IMR-90 (cell line): ENCODE measurements around the gene CUL4A. TPM values are rescaled to one million over a fixed set of nuclear protein-coding genes. Genes with fewer than 3 reads are reported as not detected.

Source experiments
- ATAC-seq: fragments of 200-7000 bp; cut with Tn5 transposase; 2 replicates; pipeline ENCODE4 v1.9.1; 2020; ENCODE audit warnings: low read depth, mild to moderate bottlenecking, moderate library complexity
- BruUV-seq: library from RNA; stranded (reverse); fragments of 400-500 nt; replicated peaks from 2 replicates; lab custom pipeline; 2021; lab: Mats Ljungman, UMichigan
- CTCF ChIA-PET: fragments of 300-600 bp; formaldehyde crosslinking; extraction: SDS; loops from one replicate; lab custom pipeline; 2021; ENCODE audit warnings: antibody characterized with exemption; lab: Yijun Ruan, JAX
- POLR2A ChIA-PET: fragments of 300-600 bp; sonication (Branson Sonifier 250); formaldehyde crosslinking; loops from one replicate; lab custom pipeline; 2022; ENCODE audit warnings: antibody characterized with exemption; ENCODE audit not compliant: unreplicated experiment; lab: Charles Lee
- DNase-seq: peaks from one replicate; pipeline ENCODE4 v3.0.0; 2013
- H2AFZ ChIP-seq: replicated peaks from 2 replicates; pipeline ENCODE3; 2013; ENCODE audit warnings: low read length, mild to moderate bottlenecking; ENCODE audit not compliant: poor library complexity
- H2AK5ac ChIP-seq: 2 replicates; pipeline ENCODE4 v1.6.1; 2013; ENCODE audit warnings: low read depth, low read length, inconsistent platforms
- H2AK9ac ChIP-seq: replicated peaks from 2 replicates; pipeline ENCODE3; 2013; ENCODE audit warnings: mild to moderate bottlenecking, low read depth, low read length, moderate library complexity; ENCODE audit not compliant: poor library complexity
- H2BK120ac ChIP-seq: 2 replicates; pipeline ENCODE4 v1.6.1; 2013; ENCODE audit warnings: low read depth, low read length, inconsistent platforms
- H2BK15ac ChIP-seq: 3 replicates; pipeline ENCODE4 v1.6.1; 2013; ENCODE audit warnings: low read depth, low read length, inconsistent platforms
- H2BK20ac ChIP-seq: 2 replicates; pipeline ENCODE4 v1.6.1; 2013; ENCODE audit warnings: low read depth, mild to moderate bottlenecking, inconsistent platforms, low read length, moderate library complexity
- H2BK5ac ChIP-seq: 2 replicates; pipeline ENCODE4 v1.6.1; 2013; ENCODE audit warnings: mild to moderate bottlenecking, low read depth, low read length, inconsistent platforms; ENCODE audit not compliant: poor library complexity, severe bottlenecking
- H3K14ac ChIP-seq: replicated peaks from 2 replicates; pipeline ENCODE4 v1.6.1; 2013; ENCODE audit warnings: low read depth, low read length, inconsistent platforms
- H3K18ac ChIP-seq: 2 replicates; pipeline ENCODE4 v1.6.1; 2013; ENCODE audit warnings: low read depth, low read length, control low read depth
- H3K23ac ChIP-seq: 2 replicates; pipeline ENCODE4 v1.6.1; 2013; ENCODE audit warnings: low read depth, low read length, inconsistent platforms
- H3K27ac ChIP-seq: 2 replicates; pipeline ENCODE4 v1.5.1; 2013; ENCODE audit warnings: mild to moderate bottlenecking, control low read depth, low read length; ENCODE audit not compliant: insufficient read depth
- H3K27me3 ChIP-seq: 2 replicates; pipeline ENCODE4 v1.6.1; 2013; ENCODE audit warnings: low read length; ENCODE audit not compliant: control insufficient read depth, insufficient read depth
- H3K36me3 ChIP-seq: 2 replicates; pipeline ENCODE4 v1.6.1; 2013; ENCODE audit warnings: low read length, mixed read lengths; ENCODE audit not compliant: control insufficient read depth, insufficient read depth
- H3K4ac ChIP-seq: 2 replicates; pipeline ENCODE4 v1.6.1; 2013; ENCODE audit warnings: low read depth, low read length, inconsistent platforms
- H3K4me1 ChIP-seq: 2 replicates; pipeline ENCODE4 v1.6.1; 2013; ENCODE audit warnings: low read length, mixed read lengths; ENCODE audit not compliant: control insufficient read depth, insufficient read depth
- H3K4me2 ChIP-seq: 2 replicates; pipeline ENCODE4 v1.6.1; 2013; ENCODE audit warnings: low read depth, mild to moderate bottlenecking, control low read depth, low read length, moderate library complexity
- H3K4me3 ChIP-seq: 2 replicates; pipeline ENCODE4 v1.5.1; 2013; ENCODE audit warnings: low read depth, mild to moderate bottlenecking, control low read depth, low read length, moderate library complexity; ENCODE audit not compliant: insufficient read depth
- H3K56ac ChIP-seq: 2 replicates; pipeline ENCODE4 v1.6.1; 2013; ENCODE audit warnings: low read length, inconsistent platforms; ENCODE audit not compliant: insufficient read depth; ENCODE audit errors: extremely low read depth
- H3K79me1 ChIP-seq, 2 experiments: 2 replicates each; pipeline ENCODE4 v1.6.1; 2013; ENCODE audit warnings: low read length in 2 of 2, inconsistent platforms in 1 of 2, low read depth in 1 of 2
- H3K9ac ChIP-seq: 2 replicates; pipeline ENCODE4 v1.6.1; 2013; ENCODE audit warnings: low read depth, low read length, control low read depth
- H3K9me1 ChIP-seq: 2 replicates; pipeline ENCODE4 v1.6.1; 2013; ENCODE audit warnings: low read length, inconsistent platforms; ENCODE audit not compliant: insufficient read depth
- H3K9me3 ChIP-seq: 2 replicates; pipeline ENCODE4 v1.6.1; 2013; ENCODE audit warnings: low read length; ENCODE audit not compliant: control insufficient read depth, insufficient read depth
- H4K20me1 ChIP-seq: 2 replicates; pipeline ENCODE4 v1.6.1; 2013; ENCODE audit warnings: low read length, inconsistent platforms; ENCODE audit not compliant: insufficient read depth
- H4K5ac ChIP-seq: 2 replicates; pipeline ENCODE4 v1.6.1; 2013; ENCODE audit warnings: mild to moderate bottlenecking, low read depth, low read length, control low read depth
- H4K8ac ChIP-seq, 2 experiments: 2 replicates each; pipeline ENCODE4 v1.6.1; 2013; ENCODE audit warnings: low read depth in 2 of 2, low read length in 2 of 2, control low read depth in 1 of 2, inconsistent platforms in 1 of 2
- H4K91ac ChIP-seq: 2 replicates; pipeline ENCODE4 v1.6.1; 2013; ENCODE audit warnings: low read depth, low read length, inconsistent platforms; ENCODE audit not compliant: insufficient read depth
- CHD1 ChIP-seq: IDR thresholded peaks from 2 replicates; pipeline ENCODE4 v1.6.1; 2012; ENCODE audit warnings: low read depth, low read length, improper control_type of control experiment
- CTCF ChIP-seq: conservative IDR thresholded peaks from 2 replicates; pipeline ENCODE4 v1.5.1; 2012; ENCODE audit warnings: mild to moderate bottlenecking, low read depth, low read length, improper control_type of control experiment
- ELK1 ChIP-seq: fragments of 150-350 bp; IDR thresholded peaks from 2 replicates; pipeline ENCODE4 v1.6.1; 2016; ENCODE audit warnings: low read depth, mild to moderate bottlenecking, low read length, moderate library complexity, borderline replicate concordance
- FOS ChIP-seq: fragments of 150-350 bp; IDR thresholded peaks from 2 replicates; pipeline ENCODE4 v1.6.1; 2016; ENCODE audit warnings: low read depth, low read length
- MAFK ChIP-seq: IDR thresholded peaks from 2 replicates; pipeline ENCODE4 v1.6.1; 2012; ENCODE audit warnings: low read depth, low read length, improper control_type of control experiment
- MAZ ChIP-seq: IDR thresholded peaks from 2 replicates; pipeline ENCODE4 v1.6.1; 2012; ENCODE audit warnings: low read depth, mild to moderate bottlenecking, low read length, improper control_type of control experiment, moderate library complexity, borderline replicate concordance
- MXI1 ChIP-seq: IDR thresholded peaks from 2 replicates; pipeline ENCODE4 v1.6.1; 2012; ENCODE audit warnings: low read depth, mild to moderate bottlenecking, low read length, moderate library complexity, borderline replicate concordance
- NFE2L2 ChIP-seq: fragments of 150-350 bp; IDR thresholded peaks from 2 replicates; pipeline ENCODE4 v1.6.1; 2016; ENCODE audit warnings: low read depth, mild to moderate bottlenecking, low read length
- POLR2A ChIP-seq: IDR thresholded peaks from 2 replicates; pipeline ENCODE4 v1.6.1; 2012; ENCODE audit warnings: mild to moderate bottlenecking, low read depth, low read length
- RAD21 ChIP-seq: IDR thresholded peaks from 2 replicates; pipeline ENCODE4 v1.6.1; 2012; ENCODE audit warnings: low read length, improper control_type of control experiment
- RCOR1 ChIP-seq: IDR thresholded peaks from 2 replicates; pipeline ENCODE4 v1.6.1; 2012; ENCODE audit warnings: mild to moderate bottlenecking, low read length, improper control_type of control experiment; ENCODE audit not compliant: insufficient replicate concordance
- WGBS, 2 experiments: methylation state at CpG; one replicate each; pipeline versions ENCODE4 v1.1.5 to v1.1.7; 2013; ENCODE audit warnings: missing lambda C conversion rate in 2 of 2; ENCODE audit not compliant: insufficient read length in 1 of 2; ENCODE audit errors: extremely low coverage in 2 of 2; 5-methylcytosine and 5-hydroxymethylcytosine counted together
- dilution Hi-C: fragments of 300-500 bp; cut with HindIII; formaldehyde crosslinking; loops from one replicate; pipeline ENCODE4 v1.14.3; 2018; ENCODE audit warnings: low sequenced_read_pairs; ENCODE audit not compliant: unreplicated experiment
- in situ Hi-C: fragments of 300-500 bp; cut with MboI; formaldehyde crosslinking; loops from 3 replicates; pipeline ENCODE4 v1.14.3; 2019; ENCODE audit warnings: low sequenced_read_pairs, inconsistent platforms, mixed read lengths
- intact Hi-C: fragments of 100-400 bp; cut with micrococcal nuclease; formaldehyde crosslinking; loops from 2 replicates; pipeline ENCODE4 v1.10.0; 2022
- polyA plus RNA-seq, 3 experiments: library from polyadenylated mRNA; depleted of rRNA; stranded (reverse); fragments of >200 nt; gene quantifications; 2 replicates each; pipeline ENCODE4 v1.2.3, GENCODE V29; 2012; ENCODE audit warnings: low replicate concordance in 1 of 3
- total RNA-seq: library from RNA; depleted of rRNA; stranded (reverse); fragments of >200 nt; gene quantifications from 2 replicates; pipeline ENCODE4 v1.2.3, GENCODE V29; 2012

CUL4A gene
- total and polyA plus RNA-seq, 2 of the 4 experiments (the other 2 are of a cell fraction): 86.0 to 146 TPM

GRCh38 chr13:113176280-113176679 is 33.1 kb upstream of the CUL4A start:
- Histone ChIP-seq H2AK5ac (peak overlapping the region; percentile 92; the same call in 1 of the 2 replicates), H3K4me2 (no peak overlapping the region), H3K27me3 (no peaks in the 10 kb centered on the region), H3K36me3 (peaks cover 58% of the 10 kb centered on the region), H4K91ac (peak overlapping the region; percentile 71), H3K4ac (peak overlapping the region; percentile 76; the same call in 1 of the 2 replicates), H4K20me1 (no peaks in the 10 kb centered on the region), H3K9me1 (peaks cover 20% of the 10 kb centered on the region), H3K79me1 (peaks cover 17 to 56% of the 10 kb centered on the region in 2 experiments; a peak in 3 of 4 replicates), H3K9ac (no peak overlapping the region), H2AK9ac (no peak overlapping the region), H3K4me1 (peaks cover 22% of the 10 kb centered on the region), H2BK5ac (peak overlapping the region; percentile 79), H3K4me3 (no peak overlapping the region), H2BK20ac (no peak overlapping the region), H3K9me3 (no peaks in the 10 kb centered on the region), H3K23ac (no peak overlapping the region), H3K56ac (no peak overlapping the region), H4K5ac (no peak overlapping the region), H2AFZ (no peak overlapping the region), H3K27ac (no peak overlapping the region), H2BK120ac (peak overlapping the region; percentile 72; the same call in 1 of the 2 replicates), H3K18ac (no peak overlapping the region), H2BK15ac (no peak overlapping the region), H3K14ac (peak overlapping the region; percentile 30; the same call in 1 of the 2 replicates), H4K8ac (peak overlapping the region; percentile 86 to 87; a peak in 2 of 4 replicates)
- intact Hi-C loops: no loop called here
- no TSS peak for BruUV-seq
- no peak for DNase-seq
- TF ChIP-seq FOS (no peak), ELK1 (no peak), POLR2A (no peak), RCOR1 (no peak), MAFK (no peak), CHD1 (no peak), RAD21 (no peak), NFE2L2 (no peak), MAZ (no peak), CTCF (no peak), MXI1 (no peak)
- dilution Hi-C loops: no loop called here
- in situ Hi-C loops: no loop called here
- ChIA-PET CTCF (no interaction called here), POLR2A (no interaction called here)
- ATAC-seq: no peak
- WGBS, 2 experiments: 80% methylated on average over 1 of the region's 5 CpGs; no CpG with 5 or more reads in 1 of the 2 experiments
